ENCODE measurements around the gene VAV3.

DNA sequence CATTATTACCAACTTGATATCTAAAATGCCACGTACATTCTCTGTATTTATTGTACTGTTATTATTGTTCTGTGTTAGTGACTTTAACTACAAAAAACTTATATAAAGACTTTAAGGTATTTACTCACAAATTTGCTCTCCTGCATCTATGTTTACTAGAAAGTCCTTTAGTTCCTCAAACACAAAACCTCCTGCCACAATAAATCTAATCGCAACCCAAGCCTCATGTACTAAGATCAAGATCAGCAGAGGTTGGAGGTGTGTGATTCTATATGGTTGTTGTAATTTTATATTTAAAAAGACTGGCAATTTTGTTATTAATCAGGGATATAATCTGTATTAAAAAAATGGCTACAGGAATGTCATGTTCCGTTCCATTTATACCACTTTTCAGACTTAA, 68.6 kb downstream of the VAV3 start:
- no peak for TF ChIP-seq POLR2A (IDR thresholded peaks at IDR 0.05)
- TF ChIP-seq, protein P1, sequence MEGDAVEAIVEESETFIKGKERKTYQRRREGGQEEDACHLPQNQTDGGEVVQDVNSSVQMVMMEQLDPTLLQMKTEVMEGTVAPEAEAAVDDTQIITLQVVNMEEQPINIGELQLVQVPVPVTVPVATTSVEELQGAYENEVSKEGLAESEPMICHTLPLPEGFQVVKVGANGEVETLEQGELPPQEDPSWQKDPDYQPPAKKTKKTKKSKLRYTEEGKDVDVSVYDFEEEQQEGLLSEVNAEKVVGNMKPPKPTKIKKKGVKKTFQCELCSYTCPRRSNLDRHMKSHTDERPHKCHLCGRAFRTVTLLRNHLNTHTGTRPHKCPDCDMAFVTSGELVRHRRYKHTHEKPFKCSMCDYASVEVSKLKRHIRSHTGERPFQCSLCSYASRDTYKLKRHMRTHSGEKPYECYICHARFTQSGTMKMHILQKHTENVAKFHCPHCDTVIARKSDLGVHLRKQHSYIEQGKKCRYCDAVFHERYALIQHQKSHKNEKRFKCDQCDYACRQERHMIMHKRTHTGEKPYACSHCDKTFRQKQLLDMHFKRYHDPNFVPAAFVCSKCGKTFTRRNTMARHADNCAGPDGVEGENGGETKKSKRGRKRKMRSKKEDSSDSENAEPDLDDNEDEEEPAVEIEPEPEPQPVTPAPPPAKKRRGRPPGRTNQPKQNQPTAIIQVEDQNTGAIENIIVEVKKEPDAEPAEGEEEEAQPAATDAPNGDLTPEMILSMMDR (IDR thresholded peaks at IDR 0.05 in 8 of 11, conservative IDR thresholded peaks at IDR 0.05 in 3 of 11), result no peak

Measured in spleen (tissue), 7 donors.